WTC11 (cell line): ENCODE data around the gene RRP8. TPM values are rescaled to one million over a fixed set of nuclear protein-coding genes. Genes with fewer than 3 reads are reported as not detected.

ENCODE experiments used
- ATAC-seq: fragments of 200-7000 bp; cut with Tn5 transposase; 2 replicates; pipeline ENCODE4 v1.10.0; 2021; ENCODE audit warnings: mild to moderate bottlenecking, moderate library complexity
- CTCF ChIA-PET: fragments of 300-600 bp; sonication (Branson Sonifier 250); formaldehyde crosslinking; loops from one replicate; lab custom pipeline; 2021; ENCODE audit warnings: antibody characterized with exemption; lab: Charles Lee
- POLR2A ChIA-PET: fragments of 350-600 bp; sonication (Branson Sonifier 250); formaldehyde crosslinking; loops from one replicate; lab custom pipeline; 2021; ENCODE audit warnings: antibody characterized with exemption; lab: Charles Lee
- DNase-seq: peaks from one replicate; pipeline ENCODE4 v3.0.0; 2021; ENCODE audit warnings: low spot score
- H3K27ac Mint-ChIP-seq: 2 replicates; pipeline ENCODE4 v1.8.0; 2021; ENCODE audit warnings: mixed read lengths
- H3K27me3 Mint-ChIP-seq: 2 replicates; pipeline ENCODE4 v1.8.0; 2021; ENCODE audit warnings: low read depth, mild to moderate bottlenecking, moderate library complexity, mixed read lengths
- H3K36me3 Mint-ChIP-seq: 2 replicates; pipeline ENCODE4 v1.8.0; 2021; ENCODE audit warnings: mixed read lengths
- H3K4me1 Mint-ChIP-seq: 2 replicates; pipeline ENCODE4 v1.8.0; 2022; ENCODE audit warnings: mixed read lengths
- H3K4me3 Mint-ChIP-seq: 2 replicates; pipeline ENCODE4 v1.8.0; 2021; ENCODE audit warnings: mild to moderate bottlenecking, moderate library complexity, mixed read lengths
- H3K9me3 Mint-ChIP-seq: 2 replicates; pipeline ENCODE4 v1.8.0; 2021; ENCODE audit warnings: mixed read lengths
- ELF4 ChIP-seq: sonication (generic); formaldehyde crosslinking; IDR thresholded peaks from 2 replicates; pipeline ENCODE4 v1.8.1; 2022; ENCODE audit warnings: low read depth, mild to moderate bottlenecking, moderate library complexity, missing genetic modification reagents
- ESRRA ChIP-seq: sonication (generic); formaldehyde crosslinking; IDR thresholded peaks from 2 replicates; pipeline ENCODE4 v1.8.1; 2022; ENCODE audit warnings: mild to moderate bottlenecking, missing genetic modification reagents, borderline replicate concordance
- FOXJ3 ChIP-seq: sonication (generic); formaldehyde crosslinking; IDR thresholded peaks from 2 replicates; pipeline ENCODE4 v1.9.0; 2021; ENCODE audit warnings: missing genetic modification reagents, mild to moderate bottlenecking, borderline replicate concordance
- GRHL2 ChIP-seq: fragments of 250-450 bp; sonication (Bioruptor Pico); IDR thresholded peaks from 2 replicates; pipeline ENCODE4 v1.8.0; 2022; ENCODE audit warnings: mild to moderate bottlenecking, moderate library complexity; ENCODE audit not compliant: insufficient replicate concordance, severe bottlenecking
- NR2C2 ChIP-seq: sonication (generic); formaldehyde crosslinking; IDR thresholded peaks from 2 replicates; pipeline ENCODE4 v1.8.0; 2022; ENCODE audit warnings: mild to moderate bottlenecking, missing genetic modification reagents
- SMAD4 ChIP-seq: sonication (generic); formaldehyde crosslinking; IDR thresholded peaks from 2 replicates; pipeline ENCODE4 v1.8.0; 2022; ENCODE audit warnings: mild to moderate bottlenecking, missing genetic modification reagents
- ZNF232 ChIP-seq: sonication (generic); formaldehyde crosslinking; IDR thresholded peaks from 2 replicates; pipeline ENCODE4 v1.8.0; 2022; ENCODE audit warnings: mild to moderate bottlenecking, missing genetic modification reagents
- total RNA-seq: library from RNA; stranded (reverse); gene quantifications from 3 replicates; pipeline ENCODE4 v1.2.3, GENCODE V29; 2021
- TF ChIP-seq, protein P1 (sequence below): sonication (generic); formaldehyde crosslinking; IDR thresholded peaks from 2 replicates; pipeline ENCODE4 v1.8.1; 2022; ENCODE audit warnings: mild to moderate bottlenecking, missing genetic modification reagents, moderate library complexity, borderline replicate concordance
- TF ChIP-seq, protein P2 (sequence below): sonication (generic); formaldehyde crosslinking; IDR thresholded peaks from 2 replicates; pipeline ENCODE4 v1.8.0; 2022; ENCODE audit warnings: mild to moderate bottlenecking, missing genetic modification reagents
- TF ChIP-seq, protein P3 (sequence below): sonication (generic); formaldehyde crosslinking; IDR thresholded peaks from 2 replicates; pipeline ENCODE4 v1.8.1; 2023; ENCODE audit warnings: mild to moderate bottlenecking, missing genetic modification reagents, moderate library complexity
- TF ChIP-seq, protein P4 (sequence below): sonication (generic); formaldehyde crosslinking; IDR thresholded peaks from 2 replicates; pipeline ENCODE4 v1.8.1; 2022; ENCODE audit warnings: mild to moderate bottlenecking, moderate library complexity, missing genetic modification reagents
- TF ChIP-seq, protein P5 (sequence below): fragments of 200-600 bp; IDR thresholded peaks from 2 replicates; pipeline ENCODE4 v1.8.0; 2022; ENCODE audit warnings: antibody characterized with exemption
- TF ChIP-seq, protein P6 (sequence below): sonication (generic); formaldehyde crosslinking; conservative IDR thresholded peaks from 2 replicates; pipeline ENCODE4 v1.8.1; 2023; ENCODE audit warnings: mild to moderate bottlenecking, low read depth, missing genetic modification reagents, moderate library complexity
- TF ChIP-seq, protein P7 (sequence below): sonication (generic); formaldehyde crosslinking; IDR thresholded peaks from 2 replicates; pipeline ENCODE4 v1.8.0; 2022; ENCODE audit warnings: mild to moderate bottlenecking, missing genetic modification reagents

RRP8 gene
- total RNA-seq, 1 experiment from 2014 or later, result 15.0 TPM

DNA sequence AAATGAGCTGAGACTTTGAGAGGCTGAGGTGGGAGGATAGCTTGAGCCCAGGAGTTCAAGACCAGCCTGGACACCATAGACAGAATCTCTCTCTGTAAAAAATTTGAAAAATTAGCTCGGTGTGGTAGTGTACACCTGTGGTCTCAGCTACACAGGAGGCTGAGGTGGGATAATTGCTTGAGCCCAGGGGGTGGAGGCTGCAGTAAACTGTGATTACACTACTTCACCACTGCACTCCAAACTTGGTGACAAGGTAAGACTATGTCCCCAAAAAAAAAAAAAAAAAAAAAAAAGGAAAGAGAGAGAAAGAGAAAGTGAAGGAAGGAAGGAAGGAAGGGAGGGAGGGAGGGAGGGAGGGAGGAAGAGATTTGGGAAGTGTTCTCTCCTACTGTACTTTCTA lies 25.3 kb downstream of the RRP8 start (continued):
- TF ChIP-seq, protein P1, sequence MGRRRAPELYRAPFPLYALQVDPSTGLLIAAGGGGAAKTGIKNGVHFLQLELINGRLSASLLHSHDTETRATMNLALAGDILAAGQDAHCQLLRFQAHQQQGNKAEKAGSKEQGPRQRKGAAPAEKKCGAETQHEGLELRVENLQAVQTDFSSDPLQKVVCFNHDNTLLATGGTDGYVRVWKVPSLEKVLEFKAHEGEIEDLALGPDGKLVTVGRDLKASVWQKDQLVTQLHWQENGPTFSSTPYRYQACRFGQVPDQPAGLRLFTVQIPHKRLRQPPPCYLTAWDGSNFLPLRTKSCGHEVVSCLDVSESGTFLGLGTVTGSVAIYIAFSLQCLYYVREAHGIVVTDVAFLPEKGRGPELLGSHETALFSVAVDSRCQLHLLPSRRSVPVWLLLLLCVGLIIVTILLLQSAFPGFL (CRISPR knock-in tag), result no peak
- TF ChIP-seq SMAD4 (CRISPR knock-in tag) (no peak), ELF4 (CRISPR knock-in tag) (no peak), ZNF232 (no peak)
- TF ChIP-seq, protein P2, sequence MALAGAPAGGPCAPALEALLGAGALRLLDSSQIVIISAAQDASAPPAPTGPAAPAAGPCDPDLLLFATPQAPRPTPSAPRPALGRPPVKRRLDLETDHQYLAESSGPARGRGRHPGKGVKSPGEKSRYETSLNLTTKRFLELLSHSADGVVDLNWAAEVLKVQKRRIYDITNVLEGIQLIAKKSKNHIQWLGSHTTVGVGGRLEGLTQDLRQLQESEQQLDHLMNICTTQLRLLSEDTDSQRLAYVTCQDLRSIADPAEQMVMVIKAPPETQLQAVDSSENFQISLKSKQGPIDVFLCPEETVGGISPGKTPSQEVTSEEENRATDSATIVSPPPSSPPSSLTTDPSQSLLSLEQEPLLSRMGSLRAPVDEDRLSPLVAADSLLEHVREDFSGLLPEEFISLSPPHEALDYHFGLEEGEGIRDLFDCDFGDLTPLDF (CRISPR knock-in tag), result no peak
- TF ChIP-seq, protein P3, sequence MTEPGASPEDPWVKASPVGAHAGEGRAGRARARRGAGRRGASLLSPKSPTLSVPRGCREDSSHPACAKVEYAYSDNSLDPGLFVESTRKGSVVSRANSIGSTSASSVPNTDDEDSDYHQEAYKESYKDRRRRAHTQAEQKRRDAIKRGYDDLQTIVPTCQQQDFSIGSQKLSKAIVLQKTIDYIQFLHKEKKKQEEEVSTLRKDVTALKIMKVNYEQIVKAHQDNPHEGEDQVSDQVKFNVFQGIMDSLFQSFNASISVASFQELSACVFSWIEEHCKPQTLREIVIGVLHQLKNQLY (CRISPR knock-in tag), result no peak
- TF ChIP-seq, all 79 proteins: peak for 0

DNA sequence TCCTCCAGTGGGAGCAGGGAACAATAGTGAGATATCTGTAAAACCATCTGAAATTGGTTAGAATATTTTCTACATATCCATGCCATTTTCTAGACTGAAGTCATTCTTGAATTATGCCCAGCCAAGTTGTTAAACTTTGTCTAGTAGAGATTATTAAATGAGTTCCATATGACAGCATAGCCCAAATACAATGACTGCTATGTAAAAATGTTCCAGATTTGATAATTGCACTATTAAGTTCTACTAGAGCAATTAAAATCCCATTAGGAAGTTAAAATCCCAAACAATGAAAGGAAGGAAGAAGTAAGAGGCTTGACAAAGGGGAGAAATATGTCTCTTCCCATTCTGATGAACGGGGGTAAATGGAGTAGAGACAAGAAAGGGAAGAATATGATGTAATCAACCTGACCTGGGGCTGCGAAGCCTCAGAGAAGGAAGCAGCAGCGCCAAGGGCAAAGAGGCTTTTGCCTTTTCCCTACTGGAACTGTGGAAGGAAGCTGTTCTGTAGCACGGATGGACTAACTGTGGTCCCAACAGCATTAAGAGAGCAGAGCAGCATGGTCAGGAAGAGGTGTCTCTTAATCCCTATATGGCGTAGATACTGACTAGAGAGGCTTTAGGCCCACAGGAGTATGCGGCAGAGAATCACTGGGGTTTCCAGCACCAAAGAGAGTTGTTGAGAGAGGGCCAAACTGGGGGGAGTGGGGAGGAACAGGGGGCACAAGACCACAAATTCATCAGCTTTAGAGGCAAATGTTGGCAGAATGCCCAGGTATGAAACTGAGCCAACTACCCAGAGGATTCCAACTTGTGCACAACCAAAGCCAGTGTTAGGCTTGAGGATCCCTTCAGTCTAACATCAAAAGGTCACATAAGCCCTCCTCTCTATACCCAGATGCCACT lies 26.7 kb downstream of the RRP8 start:
- no peak overlapping the region for H3K27ac Mint-ChIP-seq
- H3K9me3 Mint-ChIP-seq, result no peaks in the 10 kb centered on the region
- H3K4me3 Mint-ChIP-seq, result no peak overlapping the region
- ChIA-PET POLR2A (no interaction called here), CTCF (interaction anchor here (0.6 kb wide), 1 partner anchor 91 kb away, joined by 3 read pairs; no protein-coding TSS in a partner anchor)
- no peaks in the 10 kb centered on the region for H3K36me3 Mint-ChIP-seq
- H3K4me1 Mint-ChIP-seq, result no peaks in the 10 kb centered on the region
- ATAC-seq, result no peak
- TF ChIP-seq, protein P4, sequence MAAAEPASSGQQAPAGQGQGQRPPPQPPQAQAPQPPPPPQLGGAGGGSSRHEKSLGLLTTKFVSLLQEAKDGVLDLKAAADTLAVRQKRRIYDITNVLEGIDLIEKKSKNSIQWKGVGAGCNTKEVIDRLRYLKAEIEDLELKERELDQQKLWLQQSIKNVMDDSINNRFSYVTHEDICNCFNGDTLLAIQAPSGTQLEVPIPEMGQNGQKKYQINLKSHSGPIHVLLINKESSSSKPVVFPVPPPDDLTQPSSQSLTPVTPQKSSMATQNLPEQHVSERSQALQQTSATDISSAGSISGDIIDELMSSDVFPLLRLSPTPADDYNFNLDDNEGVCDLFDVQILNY, result no peak
- TF ChIP-seq FOXJ3 (CRISPR knock-in tag) (no peak), GRHL2 (CRISPR knock-in tag) (no peak), NR2C2 (CRISPR knock-in tag) (no peak), ESRRA (CRISPR knock-in tag) (no peak)
- TF ChIP-seq, protein P5, sequence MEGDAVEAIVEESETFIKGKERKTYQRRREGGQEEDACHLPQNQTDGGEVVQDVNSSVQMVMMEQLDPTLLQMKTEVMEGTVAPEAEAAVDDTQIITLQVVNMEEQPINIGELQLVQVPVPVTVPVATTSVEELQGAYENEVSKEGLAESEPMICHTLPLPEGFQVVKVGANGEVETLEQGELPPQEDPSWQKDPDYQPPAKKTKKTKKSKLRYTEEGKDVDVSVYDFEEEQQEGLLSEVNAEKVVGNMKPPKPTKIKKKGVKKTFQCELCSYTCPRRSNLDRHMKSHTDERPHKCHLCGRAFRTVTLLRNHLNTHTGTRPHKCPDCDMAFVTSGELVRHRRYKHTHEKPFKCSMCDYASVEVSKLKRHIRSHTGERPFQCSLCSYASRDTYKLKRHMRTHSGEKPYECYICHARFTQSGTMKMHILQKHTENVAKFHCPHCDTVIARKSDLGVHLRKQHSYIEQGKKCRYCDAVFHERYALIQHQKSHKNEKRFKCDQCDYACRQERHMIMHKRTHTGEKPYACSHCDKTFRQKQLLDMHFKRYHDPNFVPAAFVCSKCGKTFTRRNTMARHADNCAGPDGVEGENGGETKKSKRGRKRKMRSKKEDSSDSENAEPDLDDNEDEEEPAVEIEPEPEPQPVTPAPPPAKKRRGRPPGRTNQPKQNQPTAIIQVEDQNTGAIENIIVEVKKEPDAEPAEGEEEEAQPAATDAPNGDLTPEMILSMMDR, result no peak
- TF ChIP-seq, protein P6, sequence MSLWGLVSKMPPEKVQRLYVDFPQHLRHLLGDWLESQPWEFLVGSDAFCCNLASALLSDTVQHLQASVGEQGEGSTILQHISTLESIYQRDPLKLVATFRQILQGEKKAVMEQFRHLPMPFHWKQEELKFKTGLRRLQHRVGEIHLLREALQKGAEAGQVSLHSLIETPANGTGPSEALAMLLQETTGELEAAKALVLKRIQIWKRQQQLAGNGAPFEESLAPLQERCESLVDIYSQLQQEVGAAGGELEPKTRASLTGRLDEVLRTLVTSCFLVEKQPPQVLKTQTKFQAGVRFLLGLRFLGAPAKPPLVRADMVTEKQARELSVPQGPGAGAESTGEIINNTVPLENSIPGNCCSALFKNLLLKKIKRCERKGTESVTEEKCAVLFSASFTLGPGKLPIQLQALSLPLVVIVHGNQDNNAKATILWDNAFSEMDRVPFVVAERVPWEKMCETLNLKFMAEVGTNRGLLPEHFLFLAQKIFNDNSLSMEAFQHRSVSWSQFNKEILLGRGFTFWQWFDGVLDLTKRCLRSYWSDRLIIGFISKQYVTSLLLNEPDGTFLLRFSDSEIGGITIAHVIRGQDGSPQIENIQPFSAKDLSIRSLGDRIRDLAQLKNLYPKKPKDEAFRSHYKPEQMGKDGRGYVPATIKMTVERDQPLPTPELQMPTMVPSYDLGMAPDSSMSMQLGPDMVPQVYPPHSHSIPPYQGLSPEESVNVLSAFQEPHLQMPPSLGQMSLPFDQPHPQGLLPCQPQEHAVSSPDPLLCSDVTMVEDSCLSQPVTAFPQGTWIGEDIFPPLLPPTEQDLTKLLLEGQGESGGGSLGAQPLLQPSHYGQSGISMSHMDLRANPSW, result no peak
- TF ChIP-seq, protein P7, sequence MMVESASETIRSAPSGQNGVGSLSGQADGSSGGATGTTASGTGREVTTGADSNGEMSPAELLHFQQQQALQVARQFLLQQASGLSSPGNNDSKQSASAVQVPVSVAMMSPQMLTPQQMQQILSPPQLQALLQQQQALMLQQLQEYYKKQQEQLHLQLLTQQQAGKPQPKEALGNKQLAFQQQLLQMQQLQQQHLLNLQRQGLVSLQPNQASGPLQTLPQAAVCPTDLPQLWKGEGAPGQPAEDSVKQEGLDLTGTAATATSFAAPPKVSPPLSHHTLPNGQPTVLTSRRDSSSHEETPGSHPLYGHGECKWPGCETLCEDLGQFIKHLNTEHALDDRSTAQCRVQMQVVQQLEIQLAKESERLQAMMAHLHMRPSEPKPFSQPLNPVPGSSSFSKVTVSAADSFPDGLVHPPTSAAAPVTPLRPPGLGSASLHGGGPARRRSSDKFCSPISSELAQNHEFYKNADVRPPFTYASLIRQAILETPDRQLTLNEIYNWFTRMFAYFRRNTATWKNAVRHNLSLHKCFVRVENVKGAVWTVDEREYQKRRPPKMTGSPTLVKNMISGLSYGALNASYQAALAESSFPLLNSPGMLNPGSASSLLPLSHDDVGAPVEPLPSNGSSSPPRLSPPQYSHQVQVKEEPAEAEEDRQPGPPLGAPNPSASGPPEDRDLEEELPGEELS (CRISPR knock-in tag), result no peak
- TF ChIP-seq, all 79 proteins: peak for 0
- no peaks in the 10 kb centered on the region; the same call in 1 of the 2 replicates for H3K27me3 Mint-ChIP-seq
- no peak for DNase-seq
